Activated T-helper 17 cell treated with anti-CD3 and anti-CD28 coated beads, Interleukin-2, amount 50 U/mL, for 72 hours (primary cell): ENCODE measurements around the gene PAXIP1. TPM values are rescaled to one million over a fixed set of nuclear protein-coding genes. Genes with fewer than 3 reads are reported as not detected.

Experiments
- ATAC-seq: fragments of 150-1000 bp; cut with Tn5 transposase; replicated peaks from 2 replicates; pipeline ENCODE4 v1.10.0; 2021; ENCODE audit warnings: mild to moderate bottlenecking, moderate library complexity
- H3K27ac Mint-ChIP-seq: one replicate; pipeline ENCODE4 v1.8.0; 2022; ENCODE audit warnings: mixed read lengths
- H3K27me3 Mint-ChIP-seq: one replicate; pipeline ENCODE4 v1.8.0; 2022; ENCODE audit warnings: mixed read lengths
- H3K36me3 Mint-ChIP-seq: one replicate; pipeline ENCODE4 v1.8.0; 2022; ENCODE audit warnings: low read depth, mild to moderate bottlenecking, mixed read lengths
- H3K4me1 Mint-ChIP-seq: one replicate; pipeline ENCODE4 v1.8.0; 2022; ENCODE audit warnings: mixed read lengths
- H3K4me3 Mint-ChIP-seq: one replicate; pipeline ENCODE4 v1.8.0; 2022; ENCODE audit warnings: mild to moderate bottlenecking, mixed read lengths
- H3K9me3 Mint-ChIP-seq: one replicate; pipeline ENCODE4 v1.8.0; 2022; ENCODE audit warnings: mixed read lengths
- total RNA-seq, 2 donors: library from RNA; stranded (reverse); gene quantifications; one replicate each; pipeline ENCODE4 v1.2.3, GENCODE V29; 2022

Gene PAXIP1
- total RNA-seq, 2 donors from 2014 or later, result 21.7 to 32.0 TPM

- Mint-ChIP-seq H3K27me3 (peaks cover 11% of the 10 kb centered on the region), H3K27ac (no peak overlapping the region), H3K4me3 (no peak overlapping the region), H3K4me1 (no peaks in the 10 kb centered on the region), H3K36me3 (no peaks in the 10 kb centered on the region), H3K9me3 (no peaks in the 10 kb centered on the region)
- ATAC-seq, result no peak
These were observed 85.8 kb downstream of the PAXIP1 start for GRCh38 chr7:154916856-154917807.

GRCh38 chr7:154916381-154916780, 86.5 kb downstream of the PAXIP1 start:
- Mint-ChIP-seq H3K27ac (no peak overlapping the region), H3K27me3 (peaks cover 12% of the 10 kb centered on the region), H3K4me3 (no peak overlapping the region), H3K36me3 (no peaks in the 10 kb centered on the region), H3K4me1 (no peaks in the 10 kb centered on the region), H3K9me3 (no peaks in the 10 kb centered on the region)
- no peak for ATAC-seq

- Mint-ChIP-seq H3K27me3 (peaks cover 15% of the 10 kb centered on the region), H3K36me3 (no peaks in the 10 kb centered on the region), H3K9me3 (no peaks in the 10 kb centered on the region), H3K4me1 (no peaks in the 10 kb centered on the region), H3K4me3 (no peak overlapping the region), H3K27ac (no peak overlapping the region)
- no peak for ATAC-seq
These were observed 87.3 kb downstream of the PAXIP1 start for GRCh38 chr7:154915600-154915999.

- Mint-ChIP-seq H3K27ac (no peak overlapping the region), H3K4me3 (no peak overlapping the region), H3K36me3 (no peaks in the 10 kb centered on the region), H3K4me1 (no peaks in the 10 kb centered on the region), H3K9me3 (no peaks in the 10 kb centered on the region), H3K27me3 (peaks cover 15% of the 10 kb centered on the region)
- ATAC-seq, result no peak
These were observed 87.9 kb downstream of the PAXIP1 start for GRCh38 chr7:154914996-154915380.

GRCh38 chr7:154914308-154914995, 88.5 kb downstream of the PAXIP1 start:
- Mint-ChIP-seq H3K27me3 (peaks cover 19% of the 10 kb centered on the region), H3K9me3 (no peaks in the 10 kb centered on the region), H3K4me1 (no peaks in the 10 kb centered on the region), H3K36me3 (no peaks in the 10 kb centered on the region), H3K4me3 (peak overlapping the region; percentile 77), H3K27ac (no peak overlapping the region)
- no peak for ATAC-seq

- Mint-ChIP-seq H3K4me1 (no peaks in the 10 kb centered on the region), H3K4me3 (peak overlapping the region; percentile 77), H3K27ac (no peak overlapping the region), H3K36me3 (no peaks in the 10 kb centered on the region), H3K9me3 (no peaks in the 10 kb centered on the region), H3K27me3 (peaks cover 22% of the 10 kb centered on the region)
- ATAC-seq, result peak; percentile 96
These were observed 89.2 kb downstream of the PAXIP1 start for GRCh38 chr7:154913638-154914307.

- H3K36me3 Mint-ChIP-seq, result no peaks in the 10 kb centered on the region
- H3K27ac Mint-ChIP-seq, result no peak overlapping the region
- H3K27me3 Mint-ChIP-seq, result peaks cover 22% of the 10 kb centered on the region
- no peak for ATAC-seq
- H3K4me3 Mint-ChIP-seq, result no peak overlapping the region
- no peaks in the 10 kb centered on the region for H3K4me1 Mint-ChIP-seq
- no peaks in the 10 kb centered on the region for H3K9me3 Mint-ChIP-seq
These were observed 89.9 kb downstream of the PAXIP1 start for GRCh38 chr7:154912871-154913637.

- Mint-ChIP-seq H3K9me3 (no peaks in the 10 kb centered on the region), H3K4me1 (no peaks in the 10 kb centered on the region), H3K27me3 (peaks cover 22% of the 10 kb centered on the region), H3K36me3 (no peaks in the 10 kb centered on the region), H3K4me3 (no peak overlapping the region), H3K27ac (no peak overlapping the region)
- no peak for ATAC-seq
These were observed 91.0 kb downstream of the PAXIP1 start for GRCh38 chr7:154911862-154912455.

GRCh38 chr7:154911411-154911810, 91.5 kb downstream of the PAXIP1 start:
- no peak for ATAC-seq
- Mint-ChIP-seq H3K27ac (no peak overlapping the region), H3K4me1 (no peaks in the 10 kb centered on the region), H3K9me3 (no peaks in the 10 kb centered on the region), H3K36me3 (no peaks in the 10 kb centered on the region), H3K27me3 (peaks cover 22% of the 10 kb centered on the region), H3K4me3 (no peak overlapping the region)

- H3K9me3 Mint-ChIP-seq, result no peaks in the 10 kb centered on the region
- H3K27me3 Mint-ChIP-seq, result peaks cover 20% of the 10 kb centered on the region
- no peak for ATAC-seq
- H3K36me3 Mint-ChIP-seq, result no peaks in the 10 kb centered on the region
- H3K27ac Mint-ChIP-seq, result no peak overlapping the region
- H3K4me1 Mint-ChIP-seq, result no peaks in the 10 kb centered on the region
- no peak overlapping the region for H3K4me3 Mint-ChIP-seq
These were observed 91.9 kb downstream of the PAXIP1 start for GRCh38 chr7:154910977-154911376.

GRCh38 chr7:154910125-154910524, 92.8 kb downstream of the PAXIP1 start:
- Mint-ChIP-seq H3K4me3 (no peak overlapping the region), H3K9me3 (no peaks in the 10 kb centered on the region), H3K4me1 (no peaks in the 10 kb centered on the region), H3K27me3 (peaks cover 15% of the 10 kb centered on the region), H3K27ac (no peak overlapping the region), H3K36me3 (no peaks in the 10 kb centered on the region)
- no peak for ATAC-seq

- no peaks in the 10 kb centered on the region for H3K36me3 Mint-ChIP-seq
- no peak overlapping the region for H3K4me3 Mint-ChIP-seq
- H3K4me1 Mint-ChIP-seq, result no peaks in the 10 kb centered on the region
- ATAC-seq, result no peak
- H3K9me3 Mint-ChIP-seq, result no peaks in the 10 kb centered on the region
- peaks cover 15% of the 10 kb centered on the region for H3K27me3 Mint-ChIP-seq
- no peak overlapping the region for H3K27ac Mint-ChIP-seq
These were observed 93.5 kb downstream of the PAXIP1 start for GRCh38 chr7:154909241-154910105.
